Liver (tissue), 9 donors: ENCODE measurements around the gene ATP6V1E1. TPM values are rescaled to one million over a fixed set of nuclear protein-coding genes. Genes with fewer than 3 reads are reported as not detected.

Experiments used
- DNase-seq: peaks from one replicate; pipeline ENCODE4 v3.0.0-alpha.2; 2017; ENCODE audit warnings: low spot score
- H3K27ac ChIP-seq, 2 donors: one replicate each; pipeline ENCODE4 v1.7.0; 2013; ENCODE audit warnings: inconsistent platforms in 2 of 2, low read length in 2 of 2, control low read depth in 1 of 2, low read depth in 1 of 2, mild to moderate bottlenecking in 1 of 2
- H3K27me3 ChIP-seq, 4 donors: one replicate each; pipeline versions ENCODE4 v1.6.1 to v1.7.0; 2013; ENCODE audit warnings: low read length in 3 of 4, inconsistent platforms in 1 of 4, mild to moderate bottlenecking in 1 of 4, moderate library complexity in 1 of 4; ENCODE audit not compliant: control insufficient read depth in 4 of 4, insufficient read depth in 4 of 4
- H3K36me3 ChIP-seq, 4 donors: one replicate each; pipeline versions ENCODE4 v1.6.1 to v1.7.0; 2013; ENCODE audit warnings: low read length in 3 of 4, mild to moderate bottlenecking in 3 of 4, low read depth in 1 of 4, moderate library complexity in 1 of 4; ENCODE audit not compliant: control insufficient read depth in 4 of 4, insufficient read depth in 3 of 4
- H3K4me1 ChIP-seq, 4 donors: one replicate each; pipeline versions ENCODE4 v1.6.1 to v1.7.0; 2013; ENCODE audit warnings: low read length in 3 of 4, mild to moderate bottlenecking in 3 of 4, moderate library complexity in 1 of 4; ENCODE audit not compliant: control insufficient read depth in 4 of 4, insufficient read depth in 4 of 4
- H3K4me3 ChIP-seq, 3 donors: one replicate each; pipeline versions ENCODE4 v1.6.1 to v1.7.0; 2013; ENCODE audit warnings: low read length in 3 of 3, control low read depth in 1 of 3, low read depth in 1 of 3, mild to moderate bottlenecking in 1 of 3
- H3K9ac ChIP-seq, 2 donors: one replicate each; pipeline ENCODE4 v1.7.0; 2013; ENCODE audit warnings: low read length in 2 of 2, mild to moderate bottlenecking in 2 of 2, moderate library complexity in 2 of 2, control low read depth in 1 of 2, low read depth in 1 of 2
- H3K9me3 ChIP-seq, 4 donors: one replicate each; pipeline versions ENCODE4 v1.6.1 to v1.7.0; 2013; ENCODE audit warnings: low read length in 3 of 4; ENCODE audit not compliant: control insufficient read depth in 4 of 4
- CTCF ChIP-seq: fragments of 150-350 bp; IDR thresholded peaks from 2 replicates; pipeline ENCODE4 v1.5.1; 2017; ENCODE audit warnings: improper control_type of control experiment, low read depth, low read length; ENCODE audit not compliant: missing input control
- FOXA1 ChIP-seq: IDR thresholded peaks from 2 replicates; pipeline ENCODE4 v1.6.1; 2016; ENCODE audit warnings: antibody characterized with exemption
- GABPA ChIP-seq, 2 donors: IDR thresholded peaks in 1 of 2; conservative IDR thresholded peaks in 1 of 2; 2 replicates each; pipeline ENCODE4 v1.6.1; 2016; ENCODE audit warnings: antibody characterized with exemption in 2 of 2, mild to moderate bottlenecking in 1 of 2, moderate library complexity in 1 of 2
- HNF4A ChIP-seq, 2 donors: conservative IDR thresholded peaks; 2 replicates each; pipeline ENCODE4 v1.6.1; 2016; ENCODE audit warnings: antibody characterized with exemption in 2 of 2, mild to moderate bottlenecking in 2 of 2
- HNF4G ChIP-seq: IDR thresholded peaks from 2 replicates; pipeline ENCODE4 v1.6.1; 2016; ENCODE audit warnings: antibody characterized with exemption
- RAD21 ChIP-seq, 2 donors: IDR thresholded peaks; 2 replicates each; pipeline ENCODE4 v1.6.1; 2016; ENCODE audit warnings: antibody characterized with exemption in 2 of 2, mild to moderate bottlenecking in 2 of 2
- RXRA ChIP-seq, 2 donors: IDR thresholded peaks; 2 replicates each; pipeline ENCODE4 v1.6.1; 2017 to 2018; ENCODE audit warnings: antibody characterized with exemption in 2 of 2, mild to moderate bottlenecking in 1 of 2
- TAF1 ChIP-seq: conservative IDR thresholded peaks from 2 replicates; pipeline ENCODE4 v1.6.1; 2016; ENCODE audit warnings: antibody characterized with exemption, mild to moderate bottlenecking
- YY1 ChIP-seq: IDR thresholded peaks from 2 replicates; pipeline ENCODE4 v1.6.1; 2016; ENCODE audit warnings: antibody characterized with exemption, mild to moderate bottlenecking
- WGBS: extraction: QIAGEN DNeasy Blood & Tissue Kit; methylation state at CpG from one replicate; pipeline ENCODE4 v1.1.7; 2013; 5-methylcytosine and 5-hydroxymethylcytosine counted together
- polyA plus RNA-seq, 2 donors: library from polyadenylated mRNA; stranded (reverse) in 1 of 2; unstranded in 1 of 2; fragments of 200-250 nt in 1 of 2; fragments of >200 nt in 1 of 2; fragmentation: Nextera tagmentation in 1 of 2; extraction: Ambion mirVana in 1 of 2; gene quantifications; one replicate each; pipeline versions ENCODE4 v1.2.1 to v1.2.3, GENCODE V29; 2013 to 2015
- total RNA-seq, 2 donors: library from RNA; depleted of rRNA; stranded (reverse); fragments of >200 nt; gene quantifications; one replicate each; pipeline ENCODE4 v1.2.3, GENCODE V29; 2014
- TF ChIP-seq, protein P1 (sequence below): IDR thresholded peaks from 2 replicates; pipeline ENCODE4 v1.6.1; 2016; ENCODE audit warnings: antibody characterized with exemption
- TF ChIP-seq, protein P2 (sequence below): IDR thresholded peaks from 2 replicates; pipeline ENCODE4 v1.6.1; 2016; ENCODE audit warnings: antibody characterized with exemption
- TF ChIP-seq, protein P3 (sequence below): IDR thresholded peaks from 2 replicates; pipeline ENCODE4 v1.6.1; 2016; ENCODE audit warnings: antibody characterized with exemption, mild to moderate bottlenecking
- TF ChIP-seq, protein P4 (sequence below): IDR thresholded peaks from 2 replicates; pipeline ENCODE4 v1.6.1; 2016; ENCODE audit warnings: antibody characterized with exemption
- donor health status: healthy.
- donor health status: healthy.
- donor health status: healthy.
- donor health status: healthy.
- donor health status: healthy.

ATP6V1E1 gene
- total and polyA plus RNA-seq, 4 donors, result 44.6 to 53.1 (median 49.1) TPM

DNA sequence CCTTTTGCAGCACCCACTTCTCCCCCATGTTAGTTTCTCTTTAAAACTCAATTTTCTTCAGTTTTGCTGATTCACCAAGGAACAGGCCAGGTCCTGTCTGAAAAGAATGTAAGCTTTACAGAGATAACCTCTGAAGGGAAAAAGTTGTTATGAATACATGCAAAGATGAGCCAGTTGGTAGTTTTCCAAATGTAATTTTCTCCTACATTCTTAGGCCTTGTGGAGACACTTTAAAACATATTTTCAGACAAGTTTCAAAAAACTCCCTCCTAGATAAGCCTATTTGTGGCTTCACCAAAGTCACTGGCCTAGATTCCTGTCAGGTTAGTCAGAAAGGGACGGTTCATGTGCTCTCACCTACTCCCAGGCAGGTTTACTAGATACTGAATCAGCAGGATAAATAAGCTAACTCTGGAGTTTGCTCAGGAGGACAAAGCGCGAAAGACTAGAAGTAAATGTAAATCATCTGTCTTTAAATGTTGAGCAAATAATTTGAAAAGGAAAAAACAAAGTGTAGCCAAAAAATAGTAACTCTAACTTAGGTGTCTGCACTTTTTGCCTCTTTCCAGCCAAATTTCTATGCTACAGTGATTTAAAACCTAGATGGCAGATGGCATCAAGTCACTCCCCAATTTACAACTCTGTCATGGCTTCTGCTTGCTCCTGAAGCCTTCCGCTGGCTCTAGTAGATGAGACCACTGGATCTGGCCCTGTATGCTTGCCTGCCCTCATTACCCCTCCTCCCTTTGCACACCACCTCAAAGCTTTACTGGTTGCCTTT lies 4.9 kb upstream of the ATP6V1E1 start:
- 75% methylated on average over 4 of the region's 4 CpGs for WGBS
- Histone ChIP-seq H3K36me3 (peaks cover 0 to 2% (median 0%) of the 10 kb centered on the region in 4 donors), H3K27me3 (no peaks in the 10 kb centered on the region), H3K4me3 (no peak overlapping the region), H3K9me3 (no peaks in the 10 kb centered on the region), H3K27ac (peak overlapping the region in 1 of 2 donors; percentile 21), H3K4me1 (peaks cover 2 to 18% (median 9%) of the 10 kb centered on the region in 4 donors), H3K9ac (no peak overlapping the region)
- TF ChIP-seq YY1, result no peak
- peak in 1 of 2 donors; percentile 28 for TF ChIP-seq HNF4A (conservative IDR thresholded peaks at IDR 0.05)
- DNase-seq, result no peak

DNA sequence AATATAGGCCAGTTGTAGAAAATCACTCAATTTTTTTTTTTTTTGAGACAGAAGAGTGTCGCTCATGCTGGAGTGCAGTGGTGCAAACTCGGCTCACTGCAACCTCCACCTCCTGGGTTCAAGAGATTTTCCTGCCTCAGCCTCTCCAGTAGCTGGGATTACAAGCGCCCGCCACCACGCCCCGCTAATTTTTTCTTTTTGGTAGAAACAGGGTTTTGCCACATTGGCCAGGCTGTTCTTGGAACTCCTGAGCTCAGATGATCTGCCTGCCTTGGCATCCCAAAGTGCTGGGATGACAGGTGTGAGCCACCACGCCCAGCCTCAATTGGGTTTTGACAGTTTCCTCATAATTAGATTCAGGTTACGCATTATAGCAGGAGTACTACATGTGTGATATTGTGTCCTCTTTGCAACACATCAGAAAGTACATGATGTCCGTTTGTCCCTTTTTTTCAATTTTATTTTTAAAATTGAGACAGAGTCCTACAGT lies 2.6 kb upstream of the ATP6V1E1 start:
- H3K4me3 ChIP-seq, result no peak overlapping the region
- WGBS, result 92% methylated on average over 9 of the region's 9 CpGs
- no peaks in the 10 kb centered on the region for H3K27me3 ChIP-seq
- TF ChIP-seq HNF4G, result no peak
- TF ChIP-seq RXRA (IDR thresholded peaks at IDR 0.05), result no peak
- TF ChIP-seq TAF1, result no peak
- TF ChIP-seq, protein P1, sequence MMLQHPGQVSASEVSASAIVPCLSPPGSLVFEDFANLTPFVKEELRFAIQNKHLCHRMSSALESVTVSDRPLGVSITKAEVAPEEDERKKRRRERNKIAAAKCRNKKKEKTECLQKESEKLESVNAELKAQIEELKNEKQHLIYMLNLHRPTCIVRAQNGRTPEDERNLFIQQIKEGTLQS, result no peak
- TF ChIP-seq RAD21 (IDR thresholded peaks at IDR 0.05), result no peak
- TF ChIP-seq, protein P2, sequence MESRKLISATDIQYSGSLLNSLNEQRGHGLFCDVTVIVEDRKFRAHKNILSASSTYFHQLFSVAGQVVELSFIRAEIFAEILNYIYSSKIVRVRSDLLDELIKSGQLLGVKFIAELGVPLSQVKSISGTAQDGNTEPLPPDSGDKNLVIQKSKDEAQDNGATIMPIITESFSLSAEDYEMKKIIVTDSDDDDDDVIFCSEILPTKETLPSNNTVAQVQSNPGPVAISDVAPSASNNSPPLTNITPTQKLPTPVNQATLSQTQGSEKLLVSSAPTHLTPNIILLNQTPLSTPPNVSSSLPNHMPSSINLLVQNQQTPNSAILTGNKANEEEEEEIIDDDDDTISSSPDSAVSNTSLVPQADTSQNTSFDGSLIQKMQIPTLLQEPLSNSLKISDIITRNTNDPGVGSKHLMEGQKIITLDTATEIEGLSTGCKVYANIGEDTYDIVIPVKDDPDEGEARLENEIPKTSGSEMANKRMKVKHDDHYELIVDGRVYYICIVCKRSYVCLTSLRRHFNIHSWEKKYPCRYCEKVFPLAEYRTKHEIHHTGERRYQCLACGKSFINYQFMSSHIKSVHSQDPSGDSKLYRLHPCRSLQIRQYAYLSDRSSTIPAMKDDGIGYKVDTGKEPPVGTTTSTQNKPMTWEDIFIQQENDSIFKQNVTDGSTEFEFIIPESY, result no peak
- DNase-seq, result no peak
- H3K4me1 ChIP-seq, result peaks cover 5 to 14% (median 8%) of the 10 kb centered on the region in 4 donors
- H3K9ac ChIP-seq, result no peak overlapping the region
- no peak overlapping the region for H3K27ac ChIP-seq
- no peaks in the 10 kb centered on the region for H3K9me3 ChIP-seq
- peaks cover 0 to 2% (median 0%) of the 10 kb centered on the region in 4 donors for H3K36me3 ChIP-seq

DNA sequence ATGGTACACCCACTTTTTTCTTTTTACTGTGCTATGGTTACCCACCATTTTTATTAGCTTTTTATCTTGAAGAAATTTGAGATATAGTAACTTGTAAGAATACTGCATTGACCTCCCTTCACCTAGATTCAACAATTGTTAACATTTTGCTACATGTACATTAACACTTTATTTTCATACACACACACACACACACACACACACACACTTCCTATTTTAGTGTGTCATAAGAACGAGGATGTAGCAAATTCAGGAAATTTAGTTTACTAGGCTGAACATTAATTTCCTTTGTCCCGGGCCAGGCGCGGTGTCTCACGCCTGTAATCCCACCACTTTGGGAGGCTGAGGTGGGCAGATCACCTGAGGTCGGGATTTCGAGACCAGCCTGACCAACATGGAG lies 1.1 kb upstream of the ATP6V1E1 start:
- peaks cover 5 to 14% (median 8%) of the 10 kb centered on the region in 4 donors for H3K4me1 ChIP-seq
- no peaks in the 10 kb centered on the region for H3K9me3 ChIP-seq
- H3K4me3 ChIP-seq, result no peak overlapping the region
- TF ChIP-seq RAD21 (IDR thresholded peaks at IDR 0.05) (no peak), RXRA (IDR thresholded peaks at IDR 0.05) (no peak), GABPA (IDR thresholded peaks at IDR 0.05 in 1 of 2, conservative IDR thresholded peaks at IDR 0.05 in 1 of 2) (no peak), CTCF (no peak), FOXA1 (no peak)
- TF ChIP-seq, protein P3, sequence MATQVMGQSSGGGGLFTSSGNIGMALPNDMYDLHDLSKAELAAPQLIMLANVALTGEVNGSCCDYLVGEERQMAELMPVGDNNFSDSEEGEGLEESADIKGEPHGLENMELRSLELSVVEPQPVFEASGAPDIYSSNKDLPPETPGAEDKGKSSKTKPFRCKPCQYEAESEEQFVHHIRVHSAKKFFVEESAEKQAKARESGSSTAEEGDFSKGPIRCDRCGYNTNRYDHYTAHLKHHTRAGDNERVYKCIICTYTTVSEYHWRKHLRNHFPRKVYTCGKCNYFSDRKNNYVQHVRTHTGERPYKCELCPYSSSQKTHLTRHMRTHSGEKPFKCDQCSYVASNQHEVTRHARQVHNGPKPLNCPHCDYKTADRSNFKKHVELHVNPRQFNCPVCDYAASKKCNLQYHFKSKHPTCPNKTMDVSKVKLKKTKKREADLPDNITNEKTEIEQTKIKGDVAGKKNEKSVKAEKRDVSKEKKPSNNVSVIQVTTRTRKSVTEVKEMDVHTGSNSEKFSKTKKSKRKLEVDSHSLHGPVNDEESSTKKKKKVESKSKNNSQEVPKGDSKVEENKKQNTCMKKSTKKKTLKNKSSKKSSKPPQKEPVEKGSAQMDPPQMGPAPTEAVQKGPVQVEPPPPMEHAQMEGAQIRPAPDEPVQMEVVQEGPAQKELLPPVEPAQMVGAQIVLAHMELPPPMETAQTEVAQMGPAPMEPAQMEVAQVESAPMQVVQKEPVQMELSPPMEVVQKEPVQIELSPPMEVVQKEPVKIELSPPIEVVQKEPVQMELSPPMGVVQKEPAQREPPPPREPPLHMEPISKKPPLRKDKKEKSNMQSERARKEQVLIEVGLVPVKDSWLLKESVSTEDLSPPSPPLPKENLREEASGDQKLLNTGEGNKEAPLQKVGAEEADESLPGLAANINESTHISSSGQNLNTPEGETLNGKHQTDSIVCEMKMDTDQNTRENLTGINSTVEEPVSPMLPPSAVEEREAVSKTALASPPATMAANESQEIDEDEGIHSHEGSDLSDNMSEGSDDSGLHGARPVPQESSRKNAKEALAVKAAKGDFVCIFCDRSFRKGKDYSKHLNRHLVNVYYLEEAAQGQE, result no peak
- TF ChIP-seq, protein P4, sequence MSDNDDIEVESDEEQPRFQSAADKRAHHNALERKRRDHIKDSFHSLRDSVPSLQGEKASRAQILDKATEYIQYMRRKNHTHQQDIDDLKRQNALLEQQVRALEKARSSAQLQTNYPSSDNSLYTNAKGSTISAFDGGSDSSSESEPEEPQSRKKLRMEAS, result no peak
- H3K36me3 ChIP-seq, result peaks cover 0 to 3% (median 0%) of the 10 kb centered on the region in 4 donors
- H3K27ac ChIP-seq, result no peak overlapping the region
- H3K27me3 ChIP-seq, result no peaks in the 10 kb centered on the region
- H3K9ac ChIP-seq, result no peak overlapping the region
- no peak for DNase-seq
- WGBS, result 83% methylated on average over 7 of the region's 7 CpGs
